ENCODE data around the gene CALM3. TPM values are rescaled to one million over a fixed set of nuclear protein-coding genes. Genes with fewer than 3 reads are reported as not detected.
A peak's percentile ranks its signal among the peaks of the same experiment; 100 is the strongest.

CALM3 gene
- total and polyA plus RNA-seq, 2 donors (not counting 3 experiments of a cell fraction or from before 2014, with no cell fraction given) = 305 to 425 TPM

DNA sequence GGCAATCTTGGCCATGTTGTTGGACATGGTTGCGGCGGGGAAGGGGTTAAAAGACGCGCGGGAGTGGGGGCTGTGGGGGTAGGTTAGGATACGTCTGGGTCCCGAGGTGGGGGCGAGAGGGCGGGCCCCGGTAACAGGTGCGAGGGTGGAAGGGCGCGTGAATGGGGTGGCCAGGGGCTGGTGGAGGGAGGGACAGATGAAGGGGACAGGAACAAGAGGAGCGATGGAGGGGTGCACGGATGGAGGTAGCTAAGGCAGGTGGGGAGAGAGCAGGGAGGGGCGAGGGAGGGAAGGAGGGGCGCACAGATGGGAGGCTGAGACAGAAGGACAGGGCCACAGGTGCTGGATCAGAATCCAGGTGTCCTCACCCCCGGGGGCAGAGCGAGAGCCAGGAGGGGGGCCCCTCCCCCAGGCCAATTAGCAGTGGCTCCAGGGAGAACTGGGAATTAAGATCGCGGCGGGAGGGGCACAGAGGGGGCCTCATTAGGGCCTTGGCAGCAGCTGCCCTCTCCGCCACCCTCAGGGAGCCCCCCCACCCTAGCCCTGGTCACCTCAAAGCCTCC, 33.6 kb downstream of the CALM3 start:
- no TSS peak for BruUV-seq (replicated peaks)
- Histone ChIP-seq H3K79me2 (ENCODE audit: control insufficient read depth, insufficient read depth, low read length) (no peaks in the 10 kb centered on the region), H3K36me3 (ENCODE audit: control insufficient read depth in 2 of 2, extremely low read depth in 1 of 2, insufficient read depth in 2 of 2, low read length in 2 of 2) (no peaks in the 10 kb centered on the region), H3K9ac (replicated peaks; ENCODE audit: extremely low read depth, insufficient read depth, low read length) (no peak overlapping the region), H3K4me3 (replicated peaks in 1 of 3; ENCODE audit: insufficient read depth in 1 of 3, low read depth in 1 of 3, low read length in 3 of 3) (peak overlapping the region in 1 of 3 experiments; percentile 20), H3K4me1 (ENCODE audit: control insufficient read depth, extremely low read depth, insufficient read depth, low read length) (peaks cover 8% of the 10 kb centered on the region), H3K4me2 (ENCODE audit: insufficient read depth, low read length) (no peak overlapping the region), H3K9me3 (replicated peaks; ENCODE audit: control insufficient read depth, insufficient read depth, low read length) (no peaks in the 10 kb centered on the region), H2AFZ (ENCODE audit: low read depth, low read length) (no peak overlapping the region), H4K20me1 (replicated peaks; ENCODE audit: control insufficient read depth, extremely low read depth, insufficient read depth, low read length) (no peaks in the 10 kb centered on the region), H3K27me3 (ENCODE audit: control insufficient read depth in 2 of 2, insufficient read depth in 2 of 2, low read length in 2 of 2) (peaks cover 0 to 13% of the 10 kb centered on the region in 2 experiments), H3K9me1 (replicated peaks; ENCODE audit: control insufficient read depth, extremely low read depth, insufficient read depth, low read length) (no peaks in the 10 kb centered on the region), H3K27ac (ENCODE audit: insufficient read depth, low read depth, low read length) (no peak overlapping the region)
- ChIA-PET POLR2A (no interaction called here), CTCF (interaction anchor here (2.0 to 4.6 kb wide), 2 partner anchors 18 to 27 kb away, joined by 8 to 39 read pairs; partner anchors contain the start of gene DACT3)
- no peak for DNase-seq (ENCODE audit: low read depth, low spot score)
- intact Hi-C loops (cut with micrococcal nuclease) = loop anchor here (1.0 kb wide), 1 partner anchor 27 kb away; the partner anchor contains the start of gene DACT3
- no peak for TF ChIP-seq GATA2 (IDR thresholded peaks at IDR 0.05; ENCODE audit: insufficient read depth, insufficient read length, low read depth, low read length)
- no peak for TF ChIP-seq JUN (IDR thresholded peaks at IDR 0.05; ENCODE audit: borderline replicate concordance, insufficient read depth, insufficient read length, low read depth)
- no peak for TF ChIP-seq EZH2 (IDR thresholded peaks at IDR 0.05; ENCODE audit: borderline replicate concordance, low read depth, low read length, severe bottlenecking)
- TF ChIP-seq MYC (IDR thresholded peaks at IDR 0.05; ENCODE audit: low read depth, low read length) = no peak
- no peak for TF ChIP-seq POLR2AphosphoS5 (IDR thresholded peaks at IDR 0.05; ENCODE audit: insufficient read depth, low read depth, low read length)
- TF ChIP-seq, protein P1, sequence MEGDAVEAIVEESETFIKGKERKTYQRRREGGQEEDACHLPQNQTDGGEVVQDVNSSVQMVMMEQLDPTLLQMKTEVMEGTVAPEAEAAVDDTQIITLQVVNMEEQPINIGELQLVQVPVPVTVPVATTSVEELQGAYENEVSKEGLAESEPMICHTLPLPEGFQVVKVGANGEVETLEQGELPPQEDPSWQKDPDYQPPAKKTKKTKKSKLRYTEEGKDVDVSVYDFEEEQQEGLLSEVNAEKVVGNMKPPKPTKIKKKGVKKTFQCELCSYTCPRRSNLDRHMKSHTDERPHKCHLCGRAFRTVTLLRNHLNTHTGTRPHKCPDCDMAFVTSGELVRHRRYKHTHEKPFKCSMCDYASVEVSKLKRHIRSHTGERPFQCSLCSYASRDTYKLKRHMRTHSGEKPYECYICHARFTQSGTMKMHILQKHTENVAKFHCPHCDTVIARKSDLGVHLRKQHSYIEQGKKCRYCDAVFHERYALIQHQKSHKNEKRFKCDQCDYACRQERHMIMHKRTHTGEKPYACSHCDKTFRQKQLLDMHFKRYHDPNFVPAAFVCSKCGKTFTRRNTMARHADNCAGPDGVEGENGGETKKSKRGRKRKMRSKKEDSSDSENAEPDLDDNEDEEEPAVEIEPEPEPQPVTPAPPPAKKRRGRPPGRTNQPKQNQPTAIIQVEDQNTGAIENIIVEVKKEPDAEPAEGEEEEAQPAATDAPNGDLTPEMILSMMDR (IDR thresholded peaks at IDR 0.05; ENCODE audit: extremely low read depth in 1 of 2, insufficient read depth in 1 of 2, low read depth in 1 of 2, low read length in 2 of 2) = no peak
- no peak for TF ChIP-seq FOS (IDR thresholded peaks at IDR 0.05; ENCODE audit: borderline replicate concordance, insufficient read depth, low read length)
- TF ChIP-seq, protein P2, sequence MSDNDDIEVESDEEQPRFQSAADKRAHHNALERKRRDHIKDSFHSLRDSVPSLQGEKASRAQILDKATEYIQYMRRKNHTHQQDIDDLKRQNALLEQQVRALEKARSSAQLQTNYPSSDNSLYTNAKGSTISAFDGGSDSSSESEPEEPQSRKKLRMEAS (IDR thresholded peaks at IDR 0.05; ENCODE audit: insufficient read depth, insufficient read length) = no peak
- no peak for TF ChIP-seq POLR2A (IDR thresholded peaks at IDR 0.05; ENCODE audit: low read depth, low read length)
- dilution Hi-C loops (cut with MboI; ENCODE audit: extremely low pct_ligation_motif_present, low sequenced_read_pairs) = no loop called here
- no peak for FAIRE-seq
